Dendritic cell treated with granulocyte-macrophage colony-stimulating factor and Interleukin-4, amounts not matched to agents 40 ng/mL and 50 ng/mL, for 4 days (primary cell): ENCODE data around the gene CALHM1.
"Not testable (repeated sequence)": the region's sequence is repeated elsewhere in the genome, so short reads cannot be mapped to it uniquely, and the experiment has no call there.

Experiments
- H3K27ac Mint-ChIP-seq: one replicate; pipeline ENCODE4 v1.8.0; 2022; ENCODE audit warnings: mild to moderate bottlenecking, mixed read lengths
- H3K27me3 Mint-ChIP-seq: one replicate; pipeline ENCODE4 v1.8.0; 2022; ENCODE audit warnings: mild to moderate bottlenecking, mixed read lengths
- H3K36me3 Mint-ChIP-seq: one replicate; pipeline ENCODE4 v1.8.0; 2022; ENCODE audit warnings: low read depth, mixed read lengths
- H3K4me1 Mint-ChIP-seq: one replicate; pipeline ENCODE4 v1.8.0; 2022; ENCODE audit warnings: low read depth, mixed read lengths
- H3K4me3 Mint-ChIP-seq: one replicate; pipeline ENCODE4 v1.8.0; 2022; ENCODE audit warnings: mild to moderate bottlenecking, moderate library complexity, mixed read lengths
- H3K9me3 Mint-ChIP-seq: one replicate; pipeline ENCODE4 v1.8.0; 2022; ENCODE audit warnings: mixed read lengths
- intact Hi-C: fragments of 100-400 bp; cut with micrococcal nuclease; formaldehyde crosslinking; loops from one replicate; pipeline ENCODE4 v1.15.0; 2022

CALHM1 gene

DNA sequence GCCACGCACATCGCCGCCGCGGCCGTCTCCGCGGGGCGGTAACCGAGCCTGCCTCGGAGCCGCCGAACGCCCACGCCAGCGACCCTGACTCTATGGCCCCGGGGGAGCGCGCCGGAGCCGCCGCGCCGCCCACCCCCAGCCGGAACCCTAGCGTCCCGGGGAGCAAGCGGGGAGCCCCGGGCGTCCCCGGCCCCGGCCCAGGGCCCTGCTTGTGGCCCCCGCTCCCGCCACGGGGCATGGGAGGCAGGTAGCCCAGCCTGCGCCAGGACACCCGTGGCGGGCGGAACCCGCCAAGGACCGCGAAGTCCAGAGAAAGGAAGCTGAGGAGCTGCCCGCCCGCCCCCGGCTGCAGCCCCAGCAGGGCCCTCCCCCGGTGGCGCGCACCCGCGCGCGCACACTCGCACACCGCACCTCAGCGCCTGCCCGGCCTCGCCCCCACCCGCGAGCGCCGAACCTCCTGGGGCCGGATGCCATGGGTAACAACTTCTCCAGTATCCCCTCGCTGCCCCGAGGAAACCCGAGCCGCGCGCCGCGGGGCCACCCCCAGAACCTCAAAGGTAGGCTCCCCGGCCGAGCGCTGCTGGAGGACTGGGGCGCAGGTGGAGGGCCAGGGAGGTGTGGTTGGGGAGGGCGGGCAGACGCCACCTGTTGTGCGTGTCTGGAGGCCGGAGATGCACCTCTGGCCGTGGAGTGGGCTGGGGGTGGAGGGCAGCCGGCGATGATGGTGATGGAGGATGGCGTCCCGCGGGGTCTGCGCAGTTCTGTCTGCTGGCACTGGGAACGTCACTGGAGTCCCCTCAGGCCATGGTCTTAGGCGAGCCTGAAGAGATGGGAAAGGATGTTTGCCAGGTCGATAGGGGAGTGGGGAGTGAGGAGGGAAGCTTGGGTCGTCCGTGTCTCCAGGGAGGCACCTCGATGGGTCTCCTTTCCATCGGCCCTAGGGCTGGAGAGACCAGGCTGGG is 35.5 kb upstream of the CALHM1 start:
- peaks cover 12% of the 10 kb centered on the region for H3K4me1 Mint-ChIP-seq
- intact Hi-C loops = no loop called here
- H3K9me3 Mint-ChIP-seq = no peaks in the 10 kb centered on the region
- H3K36me3 Mint-ChIP-seq = no peaks in the 10 kb centered on the region
- peaks cover 70% of the 10 kb centered on the region for H3K27me3 Mint-ChIP-seq
- peak overlapping the region; percentile 46 for H3K4me3 Mint-ChIP-seq
- H3K27ac Mint-ChIP-seq = no peak overlapping the region

DNA sequence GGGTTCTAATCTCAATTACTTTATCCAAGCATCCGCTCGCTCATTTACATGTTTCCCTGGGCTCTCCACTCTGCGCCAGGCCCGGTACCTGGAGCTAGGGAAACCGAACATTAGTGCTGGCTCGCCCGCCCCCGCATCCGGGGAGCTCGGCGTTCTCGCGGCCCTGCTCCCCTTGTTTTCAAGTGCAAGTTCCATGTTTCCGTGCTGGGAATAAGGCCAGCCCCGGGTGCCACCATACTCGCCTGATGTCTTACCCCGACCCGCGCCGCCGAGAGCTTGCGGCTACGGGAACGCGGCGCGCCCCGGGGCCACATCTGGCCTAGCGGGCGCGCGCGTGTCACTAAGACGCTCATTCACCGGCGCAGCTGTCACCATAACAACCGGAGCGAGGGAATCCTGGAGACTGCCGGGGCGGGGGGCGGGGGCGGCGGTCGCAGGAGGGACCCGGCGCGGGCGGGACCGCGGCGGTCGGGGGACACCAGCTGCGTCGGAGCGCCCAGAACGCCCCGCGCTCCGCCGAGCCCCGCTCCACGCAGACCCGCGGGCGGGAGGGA is 34.7 kb upstream of the CALHM1 start, which contains the start of gene NEURL1:
NEURL1 (plus strand) TSS at position 344 of the 554 bp plus-strand sequence. CDS start 683 bp downstream, outside the sequence.
- no peaks in the 10 kb centered on the region for H3K36me3 Mint-ChIP-seq
- no peak within 1 kb of the TSS for H3K27ac Mint-ChIP-seq

DNA sequence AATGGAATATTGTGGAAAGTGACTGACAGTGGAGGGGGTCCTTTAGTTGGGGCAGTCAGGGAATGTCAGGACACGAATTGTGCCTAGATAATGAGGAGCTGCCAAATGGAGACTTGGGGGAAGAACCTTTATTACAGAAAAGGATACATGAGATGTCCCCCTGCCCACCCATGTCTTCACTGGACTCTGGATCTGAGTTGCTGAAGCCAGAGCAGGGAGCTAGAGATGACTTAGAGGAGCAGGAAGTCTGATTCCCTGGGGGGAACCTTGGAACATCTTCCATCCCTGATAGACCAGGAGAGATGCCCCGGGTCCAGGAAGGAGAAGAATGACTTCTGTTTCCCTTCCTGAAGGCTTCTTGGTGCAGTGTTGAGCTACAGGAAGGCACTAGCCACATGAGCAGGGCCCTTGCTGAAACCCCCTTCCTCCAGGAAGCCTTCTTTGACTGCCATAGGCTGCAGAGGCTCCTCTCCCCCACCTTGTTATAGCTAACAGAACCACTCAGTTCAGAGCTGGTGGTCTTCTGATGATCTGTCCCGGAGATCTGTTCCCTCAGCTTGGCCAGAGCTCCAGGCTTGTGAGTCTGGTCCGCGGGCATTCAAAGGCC is 34.1 kb upstream of the CALHM1 start:
- intact Hi-C loops = no loop called here
- no peaks in the 10 kb centered on the region for H3K36me3 Mint-ChIP-seq
- H3K27ac Mint-ChIP-seq = no peak overlapping the region
- H3K4me1 Mint-ChIP-seq = peaks cover 12% of the 10 kb centered on the region
- H3K9me3 Mint-ChIP-seq = no peaks in the 10 kb centered on the region
- H3K4me3 Mint-ChIP-seq = no peak overlapping the region
- peaks cover 66% of the 10 kb centered on the region for H3K27me3 Mint-ChIP-seq

More for the DNA sequence above, 34.7 kb upstream of the CALHM1 start, which contains the start of gene NEURL1:
- H3K4me3 Mint-ChIP-seq = peak within 1 kb of the TSS; percentile 76
- H3K9me3 Mint-ChIP-seq = no peaks in the 10 kb centered on the region
- peaks cover 12% of the 10 kb centered on the region for H3K4me1 Mint-ChIP-seq
- intact Hi-C loops = no loop called here
- peaks cover 68% of the 10 kb centered on the region for H3K27me3 Mint-ChIP-seq

DNA sequence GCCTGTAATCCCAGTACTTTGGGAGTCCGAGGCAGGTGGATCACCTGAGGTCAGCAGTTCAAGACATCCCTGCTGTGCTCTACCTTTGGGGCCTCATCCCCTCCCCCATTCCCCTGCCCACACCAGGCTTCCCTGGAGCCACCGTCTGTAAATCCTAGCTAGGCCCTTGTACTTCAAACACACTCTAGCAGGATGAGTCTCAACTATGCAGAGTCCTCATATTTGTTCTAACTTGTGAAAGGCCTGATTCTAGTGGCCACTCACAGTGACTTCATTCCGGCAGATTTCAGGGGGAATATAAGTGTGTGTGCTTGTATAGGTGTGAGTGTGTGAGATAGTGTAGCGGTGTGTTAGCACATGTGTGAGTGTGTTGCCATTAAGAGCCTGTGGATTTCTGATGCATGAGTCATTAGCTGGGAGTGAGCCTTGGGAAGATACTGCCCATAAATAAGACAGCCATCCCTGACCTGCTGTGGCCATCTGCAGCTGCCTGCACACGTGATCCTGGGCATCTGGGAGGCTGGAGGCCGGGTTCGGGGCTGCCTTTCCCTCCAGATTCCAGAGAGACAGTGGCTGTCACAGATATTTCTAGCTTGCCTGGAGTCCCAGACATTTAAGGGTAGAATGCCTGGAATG is 33.1 kb upstream of the CALHM1 start:
- Mint-ChIP-seq H3K9me3 (no peaks in the 10 kb centered on the region), H3K27ac (no peak overlapping the region), H3K27me3 (peaks cover 56% of the 10 kb centered on the region), H3K4me1 (peaks cover 12% of the 10 kb centered on the region), H3K4me3 (no peak overlapping the region), H3K36me3 (no peaks in the 10 kb centered on the region)
- intact Hi-C loops = no loop called here

DNA sequence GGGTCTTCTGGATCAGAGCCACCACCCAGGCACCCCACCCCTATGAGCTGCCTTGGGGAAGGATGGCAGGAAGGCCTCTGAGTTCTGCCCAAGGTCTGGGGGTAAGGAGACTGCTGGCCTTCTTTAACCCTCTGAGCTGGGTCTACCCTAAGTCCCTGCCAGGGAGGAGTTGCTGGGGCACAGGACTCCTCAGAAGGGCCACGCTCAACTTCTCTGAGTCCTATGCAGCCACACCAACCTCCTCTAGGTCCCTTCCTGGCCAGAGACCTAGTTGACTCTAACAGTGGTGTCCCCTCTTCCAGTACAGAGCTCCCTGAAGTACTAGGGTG is 32.2 kb upstream of the CALHM1 start:
- H3K9me3 Mint-ChIP-seq = no peaks in the 10 kb centered on the region
- no peaks in the 10 kb centered on the region for H3K36me3 Mint-ChIP-seq
- intact Hi-C loops = no loop called here
- H3K4me1 Mint-ChIP-seq = peaks cover 13% of the 10 kb centered on the region
- H3K27ac Mint-ChIP-seq = no peak overlapping the region
- no peak overlapping the region for H3K4me3 Mint-ChIP-seq
- peaks cover 56% of the 10 kb centered on the region for H3K27me3 Mint-ChIP-seq

DNA sequence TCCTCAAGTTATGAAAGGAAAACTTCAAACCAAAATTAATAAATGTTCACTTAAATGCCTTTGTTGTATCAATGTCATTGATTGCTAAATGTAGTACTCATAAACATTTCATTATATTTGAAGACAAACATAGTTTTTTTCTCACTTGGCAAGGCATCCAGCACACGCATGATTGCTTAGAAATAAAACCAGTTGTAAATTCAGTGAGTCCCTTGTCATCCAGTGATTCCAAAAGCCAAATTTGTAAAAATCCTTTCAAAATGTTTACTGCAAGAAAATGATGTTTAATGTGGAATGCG is 28.7 kb upstream of the CALHM1 start:
- Mint-ChIP-seq H3K4me3 (no peak overlapping the region), H3K9me3 (no peaks in the 10 kb centered on the region), H3K27ac (no peak overlapping the region), H3K4me1 (peaks cover 6% of the 10 kb centered on the region), H3K36me3 (no peaks in the 10 kb centered on the region), H3K27me3 (peaks cover 26% of the 10 kb centered on the region)
- intact Hi-C loops = no loop called here

DNA sequence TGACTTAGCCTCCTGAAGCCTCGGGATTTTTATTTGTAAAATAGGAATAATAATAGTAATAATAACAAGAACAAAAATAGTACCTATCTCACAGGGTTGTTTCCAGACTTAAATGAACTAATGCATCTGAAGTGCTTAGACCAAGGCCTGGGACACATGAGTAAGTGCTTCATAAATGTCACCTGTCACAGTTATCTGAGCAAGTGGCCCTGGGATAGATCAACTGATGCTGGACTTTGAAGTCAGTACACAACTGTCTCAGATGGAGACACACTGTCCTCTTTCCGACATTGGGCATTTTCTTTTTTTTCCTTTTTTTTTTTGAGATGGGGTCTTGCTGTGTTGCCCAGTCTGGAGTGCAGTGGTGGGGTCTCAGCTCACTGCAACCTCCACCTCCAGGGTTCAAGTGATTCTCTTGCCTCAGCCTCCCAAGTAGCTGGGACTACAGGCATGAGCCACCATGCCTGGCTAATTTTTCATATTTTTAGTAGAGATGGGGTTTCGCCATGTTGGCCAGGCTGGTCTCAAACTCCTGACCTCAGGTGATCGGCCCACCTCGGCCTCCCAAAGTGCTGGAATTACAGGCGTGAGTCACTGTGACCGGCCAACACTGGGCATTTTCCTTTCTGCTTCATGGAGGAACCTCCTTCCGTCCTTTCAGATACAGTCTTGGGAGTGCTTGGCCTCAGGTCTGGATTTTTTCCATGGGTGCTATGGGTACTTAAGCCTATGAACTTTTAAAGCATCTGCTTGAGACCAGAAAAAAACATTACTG is 28.1 kb upstream of the CALHM1 start:
- intact Hi-C loops, H3K36me3 Mint-ChIP-seq, H3K4me1 Mint-ChIP-seq, H3K27ac Mint-ChIP-seq, H3K4me3 Mint-ChIP-seq, H3K9me3 Mint-ChIP-seq: not testable (repeated sequence)
- H3K27me3 Mint-ChIP-seq = peaks cover 20% of the 10 kb centered on the region

DNA sequence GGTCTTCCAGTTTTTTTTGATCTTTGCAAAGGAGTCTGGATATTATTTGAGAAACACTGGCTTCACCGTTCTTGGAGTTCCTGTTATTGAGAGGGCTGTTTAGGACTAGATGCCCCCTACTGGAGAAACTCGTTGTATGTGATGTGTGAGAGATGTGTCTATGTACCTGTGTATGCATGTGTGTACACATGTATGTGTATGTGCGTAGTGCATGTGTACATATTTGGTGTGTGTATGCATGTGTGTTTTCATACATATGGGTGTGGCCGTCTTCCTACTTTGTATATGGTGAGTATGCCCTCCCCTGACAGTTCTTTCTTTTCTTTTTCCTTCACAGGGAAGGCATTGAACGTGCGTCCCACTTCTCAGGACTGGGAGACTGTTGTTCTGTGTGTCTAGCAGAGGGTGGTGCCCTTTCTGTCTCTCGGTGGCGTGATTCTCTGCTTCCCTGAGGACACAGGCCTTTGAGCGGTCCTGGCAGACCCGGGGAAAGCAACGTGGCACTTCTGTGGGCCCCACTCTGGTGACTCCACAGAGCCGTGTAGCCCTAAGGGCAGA is 23.4 kb upstream of the CALHM1 start:
- H3K27ac Mint-ChIP-seq = no peak overlapping the region
- no peak overlapping the region for H3K4me3 Mint-ChIP-seq
- intact Hi-C loops = loop anchor here (5.0 kb wide), 1 partner anchor 35 kb away; no protein-coding TSS in a partner anchor
- peaks cover 28% of the 10 kb centered on the region for H3K4me1 Mint-ChIP-seq
- no peaks in the 10 kb centered on the region for H3K36me3 Mint-ChIP-seq
- H3K9me3 Mint-ChIP-seq = no peaks in the 10 kb centered on the region
- peaks cover 3% of the 10 kb centered on the region for H3K27me3 Mint-ChIP-seq

DNA sequence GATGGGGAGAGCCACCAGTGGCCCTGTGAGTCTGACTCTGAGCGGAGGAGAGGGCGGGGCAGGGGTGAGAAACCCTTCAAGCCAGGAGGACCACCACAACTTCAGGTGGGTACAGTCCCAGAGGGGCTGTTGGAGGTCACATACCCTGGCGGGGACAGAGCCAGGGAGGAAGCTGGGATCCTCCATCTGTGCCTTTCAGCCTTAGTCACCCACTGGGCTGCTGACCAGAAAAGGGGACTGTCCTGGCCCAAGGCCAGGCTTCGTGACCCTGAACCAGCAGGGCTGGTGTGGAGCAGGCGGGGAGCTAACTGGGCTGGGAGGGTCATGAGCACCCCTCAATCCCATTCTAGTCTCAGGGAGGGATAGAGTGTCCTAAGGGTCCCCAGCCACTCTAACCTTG is 21.8 kb upstream of the CALHM1 start:
- Mint-ChIP-seq H3K27me3 (no peaks in the 10 kb centered on the region), H3K4me1 (peaks cover 29% of the 10 kb centered on the region), H3K36me3 (no peaks in the 10 kb centered on the region), H3K27ac (no peak overlapping the region), H3K4me3 (no peak overlapping the region), H3K9me3 (no peaks in the 10 kb centered on the region)
- intact Hi-C loops = loop anchor here (5.0 kb wide), 1 partner anchor 33 kb away; no protein-coding TSS in a partner anchor

DNA sequence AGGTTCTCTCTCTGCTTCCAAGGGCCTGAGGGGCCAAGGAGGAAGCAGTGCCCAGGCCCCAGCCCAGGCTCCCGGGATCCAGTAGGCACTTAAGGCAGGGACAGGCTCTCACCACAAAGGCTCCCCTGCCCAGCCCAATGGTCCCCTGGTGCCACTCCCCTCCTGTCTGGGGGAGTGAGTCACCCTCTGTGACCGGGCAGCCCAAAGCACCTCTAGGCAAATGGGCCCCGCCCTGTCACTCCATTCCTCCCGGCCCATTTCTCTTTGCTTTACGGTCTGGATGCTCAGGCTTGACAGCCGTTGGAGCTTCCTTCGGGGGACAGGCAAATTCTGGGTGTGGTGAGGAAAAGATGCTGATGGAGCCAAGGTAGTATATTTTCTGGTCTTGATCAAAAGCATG is 20.4 kb upstream of the CALHM1 start, which contains the start of gene CALHM3:
CALHM3 (minus strand) TSS at position 106 of the 400 bp plus-strand sequence. CDS start 208 bp downstream, outside the sequence.
- Mint-ChIP-seq H3K27ac (peak within 1 kb of the TSS; percentile 22), H3K4me1 (peaks cover 28% of the 10 kb centered on the region), H3K9me3 (no peaks in the 10 kb centered on the region), H3K27me3 (no peaks in the 10 kb centered on the region), H3K4me3 (no peak within 1 kb of the TSS), H3K36me3 (no peaks in the 10 kb centered on the region)
- intact Hi-C loops = no loop called here

DNA sequence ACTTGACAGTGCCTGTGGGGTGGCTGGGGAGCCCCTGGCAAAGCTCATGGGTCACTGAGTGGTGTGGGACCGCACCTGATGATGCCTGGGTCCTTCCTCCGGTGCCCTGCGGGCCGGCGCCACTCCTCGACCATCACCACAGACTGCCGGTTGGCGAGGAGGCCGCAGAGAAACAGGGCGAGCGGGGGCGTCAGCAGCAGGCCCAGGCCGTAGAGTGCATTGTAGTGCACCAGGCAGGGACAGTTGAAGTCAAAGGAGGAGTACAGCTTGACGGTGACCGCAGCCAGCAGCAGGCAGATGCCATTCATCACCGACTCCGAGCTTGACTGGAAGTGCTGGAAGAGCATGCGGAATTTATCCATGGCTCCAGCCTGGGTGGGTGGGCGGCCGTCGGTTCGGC is 20.0 kb upstream of the CALHM1 start:
- Mint-ChIP-seq H3K4me3 (no peak overlapping the region), H3K36me3 (no peaks in the 10 kb centered on the region), H3K27ac (no peak overlapping the region), H3K9me3 (no peaks in the 10 kb centered on the region), H3K27me3 (no peaks in the 10 kb centered on the region), H3K4me1 (peaks cover 28% of the 10 kb centered on the region)
- intact Hi-C loops = no loop called here

DNA sequence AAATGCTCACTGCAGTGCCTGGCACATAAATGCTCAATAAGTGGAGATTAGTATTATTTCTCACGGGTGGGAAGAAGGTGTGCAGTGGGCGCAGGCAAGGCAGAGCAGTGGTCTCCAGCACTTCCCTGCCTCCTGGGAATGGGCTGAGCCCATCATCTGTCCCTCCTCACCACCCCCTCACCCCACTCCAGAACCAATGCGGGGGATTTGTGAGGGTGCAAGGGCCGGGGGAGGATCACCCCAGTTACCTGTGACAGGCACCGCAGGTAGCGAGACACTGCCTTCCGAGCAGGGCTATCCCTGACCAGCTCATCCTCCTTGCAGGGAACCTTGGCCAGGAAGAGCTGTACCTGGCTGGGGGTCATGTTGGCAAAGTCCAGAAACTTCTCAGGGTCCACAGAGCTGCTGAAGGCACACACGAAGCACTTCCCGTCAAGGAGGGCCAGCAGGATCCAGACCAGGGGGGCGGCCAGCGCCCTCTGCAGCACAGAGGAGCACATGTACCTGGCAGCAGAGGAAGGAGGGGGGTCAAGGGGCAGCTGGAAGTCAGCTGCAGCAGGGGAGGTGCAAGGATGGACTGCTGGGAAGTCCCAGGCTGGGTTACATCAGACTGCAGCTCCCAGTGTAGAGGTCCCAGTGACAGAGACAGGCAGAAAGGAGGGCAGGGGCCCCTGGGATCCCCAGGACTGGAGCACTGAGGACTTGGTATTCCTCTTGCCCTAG is 17.5 kb upstream of the CALHM1 start:
- Mint-ChIP-seq H3K9me3 (no peaks in the 10 kb centered on the region), H3K4me3 (no peak overlapping the region), H3K27ac (peak overlapping the region; percentile 41), H3K36me3 (no peaks in the 10 kb centered on the region), H3K27me3 (no peaks in the 10 kb centered on the region), H3K4me1 (peaks cover 45% of the 10 kb centered on the region)
- intact Hi-C loops = no loop called here

DNA sequence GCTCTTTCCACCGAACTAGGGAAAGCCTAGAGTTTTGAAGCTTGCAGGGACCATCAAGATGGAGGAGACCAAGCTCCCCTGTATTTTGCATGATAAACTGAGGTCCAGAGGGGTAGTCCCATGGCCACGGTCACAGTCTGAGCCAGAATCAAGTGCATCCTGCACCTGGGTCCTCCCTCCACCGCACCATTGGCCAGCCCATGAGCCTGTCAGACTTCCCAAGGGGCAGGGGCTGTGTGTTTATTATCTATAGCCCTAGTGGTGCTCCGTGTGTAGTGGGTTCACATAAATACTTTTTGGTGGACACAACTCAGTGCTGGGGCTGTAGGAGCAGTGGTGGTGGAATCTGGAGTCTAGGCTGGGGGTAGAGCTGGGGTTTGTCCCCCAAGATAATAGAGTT is 16.7 kb upstream of the CALHM1 start:
- H3K4me3 Mint-ChIP-seq = no peak overlapping the region
- no peaks in the 10 kb centered on the region for H3K36me3 Mint-ChIP-seq
- no peaks in the 10 kb centered on the region for H3K27me3 Mint-ChIP-seq
- H3K27ac Mint-ChIP-seq = no peak overlapping the region
- intact Hi-C loops = no loop called here
- no peaks in the 10 kb centered on the region for H3K9me3 Mint-ChIP-seq
- H3K4me1 Mint-ChIP-seq = peaks cover 47% of the 10 kb centered on the region
